Glutamatergic neuron (in vitro differentiated cells): ENCODE results near the gene SLC27A2. TPM values are rescaled to one million over a fixed set of nuclear protein-coding genes. Genes with fewer than 3 reads are reported as not detected.

Experiments used
- DNase-seq: peaks from one replicate; pipeline ENCODE4 v3.0.0; 2022
- H3K27ac Mint-ChIP-seq: one replicate; pipeline ENCODE4 v1.8.0; 2020; ENCODE audit warnings: mild to moderate bottlenecking, mixed read lengths, inconsistent platforms; ENCODE audit not compliant: unreplicated experiment
- H3K27me3 Mint-ChIP-seq: one replicate; pipeline ENCODE4 v1.8.0; 2020; ENCODE audit warnings: mild to moderate bottlenecking, moderate library complexity, mixed read lengths, inconsistent platforms; ENCODE audit not compliant: unreplicated experiment
- H3K36me3 Mint-ChIP-seq: one replicate; pipeline ENCODE4 v1.8.0; 2020; ENCODE audit warnings: mild to moderate bottlenecking, mixed read lengths, inconsistent platforms; ENCODE audit not compliant: unreplicated experiment
- H3K4me1 Mint-ChIP-seq: one replicate; pipeline ENCODE4 v1.8.0; 2020; ENCODE audit warnings: mild to moderate bottlenecking, low read depth, mixed read lengths, inconsistent platforms; ENCODE audit not compliant: unreplicated experiment
- H3K4me3 Mint-ChIP-seq: one replicate; pipeline ENCODE4 v1.8.0; 2020; ENCODE audit warnings: mild to moderate bottlenecking, mixed read lengths, inconsistent platforms; ENCODE audit not compliant: unreplicated experiment
- H3K9me3 Mint-ChIP-seq: one replicate; pipeline ENCODE4 v1.8.0; 2020; ENCODE audit warnings: mild to moderate bottlenecking, moderate library complexity, mixed read lengths, inconsistent platforms; ENCODE audit not compliant: unreplicated experiment
- total RNA-seq: library from RNA; stranded (reverse); fragmentation: NEBNext Ultra II Directional; extraction: Animal tissue kit (Norgen Biotek cat#: 25700); gene quantifications from one replicate; pipeline ENCODE4 v1.2.1, GENCODE V29; 2021; ENCODE audit not compliant: unreplicated experiment
- TF ChIP-seq, protein P1 (sequence below): fragments of 200-600 bp; sonication (generic); IDR thresholded peaks from one replicate; pipeline ENCODE4 v1.5.0; 2021; ENCODE audit not compliant: partially characterized antibody, unreplicated experiment

SLC27A2 gene
- total RNA-seq, 1 donor from 2014 or later, result not detected

DNA sequence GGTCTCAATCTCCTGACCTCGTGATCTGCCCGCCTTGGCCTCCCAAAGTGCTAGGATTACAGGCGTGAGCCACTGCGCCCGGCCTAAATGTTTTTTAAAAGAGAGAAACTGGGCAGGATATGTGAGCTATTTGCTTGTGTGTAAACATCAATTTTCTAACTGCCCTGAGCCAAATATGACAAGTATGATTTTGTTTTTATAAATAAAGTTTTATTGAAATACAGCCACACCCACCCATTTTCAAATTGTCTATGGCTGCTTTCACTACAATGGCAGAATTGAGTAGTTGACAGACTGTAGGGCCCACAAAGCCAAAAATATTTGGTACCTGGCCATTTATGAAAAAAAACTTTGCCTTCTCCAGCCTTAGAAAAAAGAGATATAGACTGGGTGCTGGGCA, 99.4 kb downstream of the SLC27A2 start:
- H3K4me3 Mint-ChIP-seq, result no peak overlapping the region
- no peaks in the 10 kb centered on the region for H3K27me3 Mint-ChIP-seq

More for the DNA sequence above, 99.4 kb downstream of the SLC27A2 start:
- no peak for DNase-seq
- H3K27ac Mint-ChIP-seq, result no peak overlapping the region
- TF ChIP-seq, protein P1, sequence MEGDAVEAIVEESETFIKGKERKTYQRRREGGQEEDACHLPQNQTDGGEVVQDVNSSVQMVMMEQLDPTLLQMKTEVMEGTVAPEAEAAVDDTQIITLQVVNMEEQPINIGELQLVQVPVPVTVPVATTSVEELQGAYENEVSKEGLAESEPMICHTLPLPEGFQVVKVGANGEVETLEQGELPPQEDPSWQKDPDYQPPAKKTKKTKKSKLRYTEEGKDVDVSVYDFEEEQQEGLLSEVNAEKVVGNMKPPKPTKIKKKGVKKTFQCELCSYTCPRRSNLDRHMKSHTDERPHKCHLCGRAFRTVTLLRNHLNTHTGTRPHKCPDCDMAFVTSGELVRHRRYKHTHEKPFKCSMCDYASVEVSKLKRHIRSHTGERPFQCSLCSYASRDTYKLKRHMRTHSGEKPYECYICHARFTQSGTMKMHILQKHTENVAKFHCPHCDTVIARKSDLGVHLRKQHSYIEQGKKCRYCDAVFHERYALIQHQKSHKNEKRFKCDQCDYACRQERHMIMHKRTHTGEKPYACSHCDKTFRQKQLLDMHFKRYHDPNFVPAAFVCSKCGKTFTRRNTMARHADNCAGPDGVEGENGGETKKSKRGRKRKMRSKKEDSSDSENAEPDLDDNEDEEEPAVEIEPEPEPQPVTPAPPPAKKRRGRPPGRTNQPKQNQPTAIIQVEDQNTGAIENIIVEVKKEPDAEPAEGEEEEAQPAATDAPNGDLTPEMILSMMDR, result no peak
- H3K36me3 Mint-ChIP-seq, result no peaks in the 10 kb centered on the region
- H3K9me3 Mint-ChIP-seq, result no peaks in the 10 kb centered on the region
- H3K4me1 Mint-ChIP-seq, result no peaks in the 10 kb centered on the region

Other genes with a start within 250 kb of the SLC27A2 start
- not detected for gene ATP8B4, start 63.0 kb upstream of the SLC27A2 start, total RNA-seq
- gene HDC, start 83.5 kb downstream of the SLC27A2 start, total RNA-seq, result not detected
- gene GABPB1, start 173.0 kb downstream of the SLC27A2 start, total RNA-seq, result 23.9 TPM
- gene USP8, start 242.2 kb downstream of the SLC27A2 start, total RNA-seq, result 49.3 TPM